ENCODE results near the gene CMPK1. TPM values are rescaled to one million over a fixed set of nuclear protein-coding genes. Genes with fewer than 3 reads are reported as not detected.

The CMPK1 gene
- total RNA-seq, 4 donors from 2014 or later, result 69.9 to 105 (median 99.2) TPM

GRCh38 chr1:47390843-47391242, 57.3 kb downstream of the CMPK1 start:
- no peak for TF ChIP-seq POLR2A (IDR thresholded peaks at IDR 0.05)
- no peak overlapping the region for H3K27ac ChIP-seq
- H3K9me3 ChIP-seq, result no peaks in the 10 kb centered on the region
- H3K36me3 ChIP-seq, result no peaks in the 10 kb centered on the region
- no peaks in the 10 kb centered on the region for H3K27me3 ChIP-seq
- WGBS, 2 donors, result 42 to 86% methylated on average over 2 of the region's 2 CpGs
- peaks cover 0 to 16% (median 0%) of the 10 kb centered on the region in 4 donors for H3K4me1 ChIP-seq
- DNase-seq (ENCODE audit: low spot score in 2 of 2), result no peak
- no peak overlapping the region for H3K4me3 ChIP-seq

GRCh38 chr1:47393141-47393540, 59.6 kb downstream of the CMPK1 start:
- H3K27ac ChIP-seq, result no peak overlapping the region
- WGBS, 2 donors, result 70 to 75% methylated on average over 5 of the region's 5 CpGs
- DNase-seq (ENCODE audit: low spot score in 2 of 2), result no peak
- no peaks in the 10 kb centered on the region for H3K27me3 ChIP-seq
- H3K4me3 ChIP-seq, result no peak overlapping the region
- no peaks in the 10 kb centered on the region for H3K9me3 ChIP-seq
- peaks cover 0 to 9% (median 0%) of the 10 kb centered on the region in 4 donors for H3K4me1 ChIP-seq
- no peak for TF ChIP-seq CTCF (IDR thresholded peaks at IDR 0.05)
- TF ChIP-seq EP300 (IDR thresholded peaks at IDR 0.05), result no peak
- no peak for TF ChIP-seq POLR2A (IDR thresholded peaks at IDR 0.05)
- no peaks in the 10 kb centered on the region for H3K36me3 ChIP-seq

GRCh38 chr1:47395433-47395832, 61.8 kb downstream of the CMPK1 start:
- Histone ChIP-seq H3K27ac (no peak overlapping the region), H3K9me3 (no peaks in the 10 kb centered on the region), H3K4me3 (no peak overlapping the region), H3K27me3 (no peaks in the 10 kb centered on the region), H3K36me3 (no peaks in the 10 kb centered on the region), H3K4me1 (no peaks in the 10 kb centered on the region)
- TF ChIP-seq EP300 (IDR thresholded peaks at IDR 0.05) (no peak), POLR2A (IDR thresholded peaks at IDR 0.05) (no peak), CTCF (IDR thresholded peaks at IDR 0.05) (no peak)
- 33 to 41% methylated on average over 3 of the region's 3 CpGs for WGBS, 2 donors
- no peak for DNase-seq (ENCODE audit: low spot score in 2 of 2)

- no peak for DNase-seq (ENCODE audit: low spot score in 2 of 2)
Observed at GRCh38 chr1:47396671-47397196, 63.1 kb downstream of the CMPK1 start.

GRCh38 chr1:47399138-47399845, 65.7 kb downstream of the CMPK1 start:
- H3K4me3 ChIP-seq, result no peak overlapping the region
- no peak overlapping the region for H3K27ac ChIP-seq
- no peaks in the 10 kb centered on the region for H3K4me1 ChIP-seq
- no peaks in the 10 kb centered on the region for H3K36me3 ChIP-seq
- H3K9me3 ChIP-seq, result no peaks in the 10 kb centered on the region
- TF ChIP-seq POLR2A (IDR thresholded peaks at IDR 0.05) (no peak), EP300 (IDR thresholded peaks at IDR 0.05) (no peak), CTCF (IDR thresholded peaks at IDR 0.05) (no peak)
- 93 to 94% methylated on average over 4 of the region's 4 CpGs for WGBS, 2 donors
- DNase-seq (ENCODE audit: low spot score in 2 of 2), result no peak
- no peaks in the 10 kb centered on the region for H3K27me3 ChIP-seq

More at GRCh38 chr1:47396671-47397196, 63.1 kb downstream of the CMPK1 start:
- Histone ChIP-seq H3K27ac (no peak overlapping the region), H3K36me3 (no peaks in the 10 kb centered on the region), H3K27me3 (no peaks in the 10 kb centered on the region), H3K9me3 (no peaks in the 10 kb centered on the region), H3K4me1 (no peaks in the 10 kb centered on the region), H3K4me3 (no peak overlapping the region)
- 82 to 96% methylated on average over 5 to 6 of the region's 6 CpGs for WGBS, 2 donors
- no peak for TF ChIP-seq POLR2A (IDR thresholded peaks at IDR 0.05)
- TF ChIP-seq EP300 (IDR thresholded peaks at IDR 0.05), result no peak
- TF ChIP-seq CTCF (IDR thresholded peaks at IDR 0.05), result no peak
